GM12878 (cell line): ENCODE data around the gene PROSER3. TPM values are rescaled to one million over a fixed set of nuclear protein-coding genes. Genes with fewer than 3 reads are reported as not detected.
A peak's percentile ranks its signal among the peaks of the same experiment; 100 is the strongest.

Source experiments
- BACH1 ChIP-seq: fragments of 450-650 bp; IDR thresholded peaks from 2 replicates; pipeline ENCODE4 v1.6.1; 2017; ENCODE audit warnings: mild to moderate bottlenecking, borderline replicate concordance
- BCL11A ChIP-seq: IDR thresholded peaks from 2 replicates; pipeline ENCODE4 v1.6.1; 2011; ENCODE audit warnings: low read depth, low read length
- BHLHE40 ChIP-seq, 2 experiments: fragments of 450-650 bp in 1 of 2; IDR thresholded peaks; 2 replicates each; pipeline ENCODE4 v1.6.1; 2011 to 2017; ENCODE audit warnings: low read depth in 2 of 2, borderline replicate concordance in 1 of 2, improper control_type of control experiment in 1 of 2, low read length in 1 of 2, mild to moderate bottlenecking in 1 of 2
- CEBPB ChIP-seq, 2 experiments: fragments of 150-350 bp in 1 of 2; IDR thresholded peaks; 2 replicates each; pipeline ENCODE4 v1.6.1; 2012 to 2014; ENCODE audit warnings: low read depth in 2 of 2, low read length in 2 of 2, borderline replicate concordance in 1 of 2, inconsistent platforms in 1 of 2
- CHD2 ChIP-seq: IDR thresholded peaks from 2 replicates; pipeline ENCODE4 v1.6.1; 2011; ENCODE audit warnings: low read depth, low read length, improper control_type of control experiment, borderline replicate concordance
- CHD4 ChIP-seq: fragments of 200-600 bp; sonication (generic); IDR thresholded peaks from 2 replicates; pipeline ENCODE4 v1.6.1; 2016; ENCODE audit warnings: mild to moderate bottlenecking
- EP300 ChIP-seq, 2 experiments: fragments of 150-350 bp in 1 of 2; IDR thresholded peaks; 2 replicates each; pipeline ENCODE4 v1.6.1; 2011 to 2012; ENCODE audit warnings: low read depth in 2 of 2, low read length in 2 of 2, borderline replicate concordance in 1 of 2, improper control_type of control experiment in 1 of 2, inconsistent platforms in 1 of 2; ENCODE audit not compliant: control insufficient read depth in 1 of 2
- ESRRA ChIP-seq: IDR thresholded peaks from 2 replicates; pipeline ENCODE4 v1.6.1; 2012; ENCODE audit warnings: mild to moderate bottlenecking, low read length, improper control_type of control experiment
- HDGF ChIP-seq: fragments of 450-650 bp; IDR thresholded peaks from 2 replicates; pipeline ENCODE4 v1.6.1; 2016; ENCODE audit warnings: antibody characterized with exemption
- IKZF1 ChIP-seq: fragments of 450-650 bp; conservative IDR thresholded peaks from 2 replicates; pipeline ENCODE4 v1.6.1; 2017; ENCODE audit warnings: antibody characterized with exemption, mild to moderate bottlenecking
- JUND ChIP-seq: IDR thresholded peaks from 2 replicates; pipeline ENCODE4 v1.6.1; 2012; ENCODE audit warnings: low read depth, mild to moderate bottlenecking, low read length, improper control_type of control experiment, moderate library complexity
- NFXL1 ChIP-seq: fragments of 450-650 bp; IDR thresholded peaks from 2 replicates; pipeline ENCODE4 v1.6.1; 2017; ENCODE audit warnings: antibody characterized with exemption, mild to moderate bottlenecking, borderline replicate concordance
- NR2F1 ChIP-seq: fragments of 450-650 bp; conservative IDR thresholded peaks from 2 replicates; pipeline ENCODE4 v1.6.1; 2017; ENCODE audit warnings: mild to moderate bottlenecking
- POLR2AphosphoS2 ChIP-seq: IDR thresholded peaks from 2 replicates; pipeline ENCODE4 v1.6.1; 2011; ENCODE audit warnings: low read depth, mild to moderate bottlenecking, low read length, improper control_type of control experiment, moderate library complexity
- RAD21 ChIP-seq: IDR thresholded peaks from 2 replicates; pipeline ENCODE4 v1.6.1; 2011; ENCODE audit warnings: mild to moderate bottlenecking, low read depth, low read length, moderate library complexity; ENCODE audit not compliant: insufficient read depth
- SIN3A ChIP-seq: IDR thresholded peaks from 2 replicates; pipeline ENCODE4 v1.6.1; 2012; ENCODE audit warnings: low read depth, low read length, improper control_type of control experiment
- SMAD1 ChIP-seq: fragments of 450-650 bp; IDR thresholded peaks from 2 replicates; pipeline ENCODE4 v1.6.1; 2018; ENCODE audit warnings: mild to moderate bottlenecking, low read depth; ENCODE audit not compliant: partially characterized antibody
- SPI1 ChIP-seq: IDR thresholded peaks from 2 replicates; pipeline ENCODE4 v1.6.1; 2011; ENCODE audit warnings: low read depth, mild to moderate bottlenecking, low read length, moderate library complexity, borderline replicate concordance; ENCODE audit not compliant: insufficient read depth
- WRNIP1 ChIP-seq: IDR thresholded peaks from 2 replicates; pipeline ENCODE4 v1.6.1; 2011; ENCODE audit warnings: low read depth, low read length, improper control_type of control experiment, borderline replicate concordance
- YBX1 ChIP-seq: fragments of 450-650 bp; IDR thresholded peaks from 2 replicates; pipeline ENCODE4 v1.6.1; 2016; ENCODE audit warnings: antibody characterized with exemption
- ZNF217 ChIP-seq: fragments of 450-650 bp; IDR thresholded peaks from 2 replicates; pipeline ENCODE4 v1.6.1; 2017; ENCODE audit warnings: antibody characterized with exemption, mild to moderate bottlenecking
- polyA plus RNA-seq, 11 experiments: library from polyadenylated mRNA; depleted of rRNA in 4 of 11; unstranded in 6 of 11; stranded (reverse) in 5 of 11; fragments of >200 nt; fragmentation: Nextera tagmentation in 4 of 11; fragmentation: Illumina TruSeq in 1 of 11; extraction: Ambion mirVana in 4 of 11; extraction: Trizol in 1 of 11; gene quantifications; 1 replicate in 1 of 11; 2 replicates in 10 of 11; pipeline versions ENCODE4 v1.2.1 to v1.2.3, GENCODE V29; 2011 to 2016; ENCODE audit warnings: inconsistent platforms in 2 of 11, missing spikeins in 2 of 11, low read depth in 1 of 11
- total RNA-seq, 4 experiments: library from RNA; depleted of rRNA in 3 of 4; stranded (reverse); fragments of >200 nt in 3 of 4; fragmentation: Illumina TruSeq in 1 of 4; extraction: Trizol in 1 of 4; gene quantifications; 2 replicates each; pipeline versions ENCODE4 v1.2.1 to v1.2.3, GENCODE V29; 2013 to 2021
- TF ChIP-seq, protein P1 (sequence below): IDR thresholded peaks from 2 replicates; pipeline ENCODE4 v1.6.1; 2012; ENCODE audit warnings: low read depth, low read length, improper control_type of control experiment
- TF ChIP-seq, protein P2 (sequence below): fragments of 450-650 bp; IDR thresholded peaks from 2 replicates; pipeline ENCODE4 v1.6.1; 2016; ENCODE audit warnings: mild to moderate bottlenecking
- TF ChIP-seq, protein P3 (sequence below): IDR thresholded peaks from 2 replicates; pipeline ENCODE4 v1.6.1; 2011; ENCODE audit warnings: borderline replicate concordance, low read depth, mild to moderate bottlenecking, moderate library complexity, low read length; ENCODE audit not compliant: insufficient read depth, poor library complexity, severe bottlenecking
- TF ChIP-seq, protein P4 (sequence below): fragments of 450-650 bp; IDR thresholded peaks from 2 replicates; pipeline ENCODE4 v1.6.1; 2017; ENCODE audit warnings: low read depth, mild to moderate bottlenecking, moderate library complexity

Gene PROSER3
- total and polyA plus RNA-seq, 10 of the 15 experiments (the other 5 are each of a cell fraction or from before 2014, with no cell fraction given) = 0.85 to 25.1 (median 9.6) TPM

DNA sequence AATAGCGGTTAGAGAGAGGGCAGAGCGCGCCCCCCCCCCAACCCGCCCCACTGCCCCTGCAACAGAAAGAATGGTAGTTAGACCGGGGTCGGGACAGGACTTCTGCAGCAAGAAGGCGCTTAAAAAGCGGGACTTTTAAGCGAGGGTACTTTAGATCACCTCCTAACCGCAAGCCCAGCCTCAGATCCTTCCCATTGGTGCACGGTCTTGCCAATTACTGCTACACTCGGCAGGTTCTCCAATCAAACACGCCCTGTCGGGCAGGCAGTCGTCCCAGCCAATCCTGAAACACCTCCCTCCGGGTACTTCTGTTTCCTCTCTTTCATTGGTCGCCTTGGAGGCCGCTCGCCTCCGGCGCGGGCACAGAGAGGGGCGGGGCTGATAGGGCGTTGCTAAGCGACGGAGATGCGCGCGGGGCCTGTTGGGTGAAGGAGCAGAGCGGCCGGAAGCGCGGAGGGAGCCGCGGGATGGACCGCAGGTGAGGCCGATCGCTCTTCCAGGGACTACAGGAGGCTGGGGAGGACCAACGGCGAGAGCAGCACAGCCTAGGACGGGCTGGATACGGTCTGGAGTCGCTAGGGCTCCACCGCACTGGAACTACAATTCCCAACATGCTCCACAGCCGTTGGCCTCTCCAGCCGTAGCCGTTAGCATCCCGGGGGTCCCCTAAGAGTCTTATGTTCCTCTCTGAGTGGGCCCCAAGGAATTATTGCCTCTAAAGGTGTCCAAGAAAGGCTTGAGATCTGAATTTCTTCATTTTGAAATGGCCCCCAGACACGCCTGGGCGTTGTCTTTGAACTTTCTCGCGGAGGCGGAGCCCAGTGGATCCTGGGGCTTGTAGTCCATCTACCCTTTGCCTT is at the start of gene PROSER3 (continued):
- TF ChIP-seq CHD2 (peak; percentile 98), ZNF217 (no peak), WRNIP1 (no peak), NFXL1 (no peak), HDGF (peak; percentile 72), ESRRA (no peak; the same call in 1 of the 2 replicates), YBX1 (no peak), BHLHE40 (IDR thresholded peaks at IDR 0.05; ENCODE audit: borderline replicate concordance in 1 of 2, low read depth in 2 of 2, low read length in 1 of 2) (peak; percentile 3 to 15; a peak in 1 of 4 replicates), SIN3A (peak; percentile 79), NR2F1 (no peak), SPI1 (no peak), IKZF1 (peak; percentile 91), RAD21 (no peak), SMAD1 (peak; percentile 25), JUND (no peak), CHD4 (no peak), BCL11A (no peak), BACH1 (peak; percentile 54; the same call in 1 of the 2 replicates), EP300 (IDR thresholded peaks at IDR 0.05; ENCODE audit: borderline replicate concordance in 1 of 2, control insufficient read depth in 1 of 2, low read depth in 2 of 2, low read length in 2 of 2) (peak in 1 of 2 experiments; percentile 31; a peak in 1 of 4 replicates), CEBPB (IDR thresholded peaks at IDR 0.05; ENCODE audit: borderline replicate concordance in 1 of 2, low read depth in 2 of 2, low read length in 2 of 2) (no peak), POLR2AphosphoS2 (peak; percentile 56; the same call in 1 of the 2 replicates)
- TF ChIP-seq, protein P1, sequence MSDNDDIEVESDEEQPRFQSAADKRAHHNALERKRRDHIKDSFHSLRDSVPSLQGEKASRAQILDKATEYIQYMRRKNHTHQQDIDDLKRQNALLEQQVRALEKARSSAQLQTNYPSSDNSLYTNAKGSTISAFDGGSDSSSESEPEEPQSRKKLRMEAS = no peak; the same call in 1 of the 2 replicates
- TF ChIP-seq, protein P2, sequence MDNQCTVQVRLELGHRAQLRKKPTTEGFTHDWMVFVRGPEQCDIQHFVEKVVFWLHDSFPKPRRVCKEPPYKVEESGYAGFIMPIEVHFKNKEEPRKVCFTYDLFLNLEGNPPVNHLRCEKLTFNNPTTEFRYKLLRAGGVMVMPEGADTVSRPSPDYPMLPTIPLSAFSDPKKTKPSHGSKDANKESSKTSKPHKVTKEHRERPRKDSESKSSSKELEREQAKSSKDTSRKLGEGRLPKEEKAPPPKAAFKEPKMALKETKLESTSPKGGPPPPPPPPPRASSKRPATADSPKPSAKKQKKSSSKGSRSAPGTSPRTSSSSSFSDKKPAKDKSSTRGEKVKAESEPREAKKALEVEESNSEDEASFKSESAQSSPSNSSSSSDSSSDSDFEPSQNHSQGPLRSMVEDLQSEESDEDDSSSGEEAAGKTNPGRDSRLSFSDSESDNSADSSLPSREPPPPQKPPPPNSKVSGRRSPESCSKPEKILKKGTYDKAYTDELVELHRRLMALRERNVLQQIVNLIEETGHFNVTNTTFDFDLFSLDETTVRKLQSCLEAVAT = peak; percentile 83
- TF ChIP-seq, protein P3, sequence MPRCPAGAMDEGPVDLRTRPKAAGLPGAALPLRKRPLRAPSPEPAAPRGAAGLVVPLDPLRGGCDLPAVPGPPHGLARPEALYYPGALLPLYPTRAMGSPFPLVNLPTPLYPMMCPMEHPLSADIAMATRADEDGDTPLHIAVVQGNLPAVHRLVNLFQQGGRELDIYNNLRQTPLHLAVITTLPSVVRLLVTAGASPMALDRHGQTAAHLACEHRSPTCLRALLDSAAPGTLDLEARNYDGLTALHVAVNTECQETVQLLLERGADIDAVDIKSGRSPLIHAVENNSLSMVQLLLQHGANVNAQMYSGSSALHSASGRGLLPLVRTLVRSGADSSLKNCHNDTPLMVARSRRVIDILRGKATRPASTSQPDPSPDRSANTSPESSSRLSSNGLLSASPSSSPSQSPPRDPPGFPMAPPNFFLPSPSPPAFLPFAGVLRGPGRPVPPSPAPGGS = no peak
- TF ChIP-seq, protein P4, sequence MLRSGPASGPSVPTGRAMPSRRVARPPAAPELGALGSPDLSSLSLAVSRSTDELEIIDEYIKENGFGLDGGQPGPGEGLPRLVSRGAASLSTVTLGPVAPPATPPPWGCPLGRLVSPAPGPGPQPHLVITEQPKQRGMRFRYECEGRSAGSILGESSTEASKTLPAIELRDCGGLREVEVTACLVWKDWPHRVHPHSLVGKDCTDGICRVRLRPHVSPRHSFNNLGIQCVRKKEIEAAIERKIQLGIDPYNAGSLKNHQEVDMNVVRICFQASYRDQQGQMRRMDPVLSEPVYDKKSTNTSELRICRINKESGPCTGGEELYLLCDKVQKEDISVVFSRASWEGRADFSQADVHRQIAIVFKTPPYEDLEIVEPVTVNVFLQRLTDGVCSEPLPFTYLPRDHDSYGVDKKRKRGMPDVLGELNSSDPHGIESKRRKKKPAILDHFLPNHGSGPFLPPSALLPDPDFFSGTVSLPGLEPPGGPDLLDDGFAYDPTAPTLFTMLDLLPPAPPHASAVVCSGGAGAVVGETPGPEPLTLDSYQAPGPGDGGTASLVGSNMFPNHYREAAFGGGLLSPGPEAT = 0 out of 2 replicates have a peak, but pooled peaks have one; percentile 48
